Trophoblast cell (in vitro differentiated cells and primary cell): ENCODE measurements around the gene ARHGAP9.

Experiments
- DNase-seq, 2 donors: peaks; one replicate each; pipeline ENCODE4 v3.0.0-alpha.2; 2016
- H2AFZ ChIP-seq: 2 replicates; pipeline ENCODE4 v1.6.1; 2013; ENCODE audit warnings: low read length, moderate library complexity, mild to moderate bottlenecking; ENCODE audit not compliant: insufficient read depth, poor library complexity
- H2AK5ac ChIP-seq: 2 replicates; pipeline ENCODE4 v1.6.1; 2013; ENCODE audit warnings: mild to moderate bottlenecking, low read length
- H2BK120ac ChIP-seq: 2 replicates; pipeline ENCODE4 v1.6.1; 2013; ENCODE audit warnings: low read length, mild to moderate bottlenecking, moderate library complexity; ENCODE audit not compliant: insufficient read depth, poor library complexity
- H2BK12ac ChIP-seq: 2 replicates; pipeline ENCODE4 v1.6.1; 2013; ENCODE audit warnings: mild to moderate bottlenecking, low read length, moderate library complexity
- H2BK5ac ChIP-seq: 2 replicates; pipeline ENCODE4 v1.6.1; 2013; ENCODE audit warnings: low read length, low read depth, moderate library complexity, mild to moderate bottlenecking; ENCODE audit not compliant: poor library complexity
- H3K14ac ChIP-seq: 2 replicates; pipeline ENCODE4 v1.6.1; 2013; ENCODE audit warnings: mild to moderate bottlenecking, low read length
- H3K18ac ChIP-seq: 2 replicates; pipeline ENCODE4 v1.6.1; 2013; ENCODE audit warnings: mild to moderate bottlenecking, low read length
- H3K23ac ChIP-seq: 2 replicates; pipeline ENCODE4 v1.6.1; 2013; ENCODE audit warnings: low read length
- H3K27ac ChIP-seq: 2 replicates; pipeline ENCODE4 v1.5.1; 2013; ENCODE audit warnings: low read depth, mild to moderate bottlenecking, inconsistent platforms, low read length, moderate library complexity
- H3K27me3 ChIP-seq: 2 replicates; pipeline ENCODE4 v1.6.1; 2013; ENCODE audit warnings: inconsistent platforms, mild to moderate bottlenecking, low read length, moderate library complexity; ENCODE audit not compliant: insufficient read depth
- H3K36me3 ChIP-seq, 2 experiments: 1 replicate in 1 of 2; 2 replicates in 1 of 2; pipeline ENCODE4 v1.6.1; 2013; ENCODE audit warnings: low read length in 2 of 2, mild to moderate bottlenecking in 2 of 2, moderate library complexity in 1 of 2; ENCODE audit not compliant: insufficient read depth in 2 of 2, control insufficient read depth in 1 of 2
- H3K4ac ChIP-seq: 2 replicates; pipeline ENCODE4 v1.6.1; 2013; ENCODE audit warnings: low read depth, mild to moderate bottlenecking, low read length, moderate library complexity
- H3K4me1 ChIP-seq, 2 experiments: 1 replicate in 1 of 2; 2 replicates in 1 of 2; pipeline ENCODE4 v1.6.1; 2013; ENCODE audit warnings: low read length in 2 of 2, mild to moderate bottlenecking in 2 of 2, moderate library complexity in 1 of 2; ENCODE audit not compliant: insufficient read depth in 2 of 2, control insufficient read depth in 1 of 2
- H3K4me2 ChIP-seq: 2 replicates; pipeline ENCODE4 v1.6.1; 2013; ENCODE audit warnings: inconsistent platforms, mild to moderate bottlenecking, low read length, moderate library complexity
- H3K4me3 ChIP-seq: 2 replicates; pipeline ENCODE4 v1.5.1; 2013; ENCODE audit warnings: mild to moderate bottlenecking, low read depth, low read length, inconsistent platforms
- H3K79me1 ChIP-seq: one replicate; pipeline ENCODE4 v1.6.1; 2013; ENCODE audit warnings: low read length
- H3K79me2 ChIP-seq: 2 replicates; pipeline ENCODE4 v1.6.1; 2013; ENCODE audit warnings: low read length, mild to moderate bottlenecking; ENCODE audit not compliant: control insufficient read depth, insufficient read depth, poor library complexity
- H3K9ac ChIP-seq: 2 replicates; pipeline ENCODE4 v1.6.1; 2013; ENCODE audit warnings: mild to moderate bottlenecking, low read length
- H3K9me3 ChIP-seq: 2 replicates; pipeline ENCODE4 v1.6.1; 2013; ENCODE audit warnings: low read depth, mild to moderate bottlenecking, control low read depth, inconsistent platforms, low read length; ENCODE audit not compliant: insufficient read depth
- H4K12ac ChIP-seq: 2 replicates; pipeline ENCODE4 v1.6.1; 2013; ENCODE audit warnings: low read depth, mild to moderate bottlenecking, low read length, moderate library complexity
- H4K8ac ChIP-seq: 2 replicates; pipeline ENCODE4 v1.6.1; 2013; ENCODE audit warnings: low read depth, mild to moderate bottlenecking, low read length, moderate library complexity
- H4K91ac ChIP-seq: one replicate; pipeline ENCODE4 v1.6.1; 2013; ENCODE audit warnings: low read depth, mild to moderate bottlenecking, low read length, moderate library complexity
- WGBS: extraction: QIAGEN DNeasy Blood & Tissue Kit; methylation state at CpG from one replicate; pipeline ENCODE4 v1.1.7; 2013; ENCODE audit warnings: missing lambda C conversion rate; ENCODE audit not compliant: insufficient read length, insufficient coverage; ENCODE audit errors: extremely low coverage; 5-methylcytosine and 5-hydroxymethylcytosine counted together

The ARHGAP9 gene

DNA sequence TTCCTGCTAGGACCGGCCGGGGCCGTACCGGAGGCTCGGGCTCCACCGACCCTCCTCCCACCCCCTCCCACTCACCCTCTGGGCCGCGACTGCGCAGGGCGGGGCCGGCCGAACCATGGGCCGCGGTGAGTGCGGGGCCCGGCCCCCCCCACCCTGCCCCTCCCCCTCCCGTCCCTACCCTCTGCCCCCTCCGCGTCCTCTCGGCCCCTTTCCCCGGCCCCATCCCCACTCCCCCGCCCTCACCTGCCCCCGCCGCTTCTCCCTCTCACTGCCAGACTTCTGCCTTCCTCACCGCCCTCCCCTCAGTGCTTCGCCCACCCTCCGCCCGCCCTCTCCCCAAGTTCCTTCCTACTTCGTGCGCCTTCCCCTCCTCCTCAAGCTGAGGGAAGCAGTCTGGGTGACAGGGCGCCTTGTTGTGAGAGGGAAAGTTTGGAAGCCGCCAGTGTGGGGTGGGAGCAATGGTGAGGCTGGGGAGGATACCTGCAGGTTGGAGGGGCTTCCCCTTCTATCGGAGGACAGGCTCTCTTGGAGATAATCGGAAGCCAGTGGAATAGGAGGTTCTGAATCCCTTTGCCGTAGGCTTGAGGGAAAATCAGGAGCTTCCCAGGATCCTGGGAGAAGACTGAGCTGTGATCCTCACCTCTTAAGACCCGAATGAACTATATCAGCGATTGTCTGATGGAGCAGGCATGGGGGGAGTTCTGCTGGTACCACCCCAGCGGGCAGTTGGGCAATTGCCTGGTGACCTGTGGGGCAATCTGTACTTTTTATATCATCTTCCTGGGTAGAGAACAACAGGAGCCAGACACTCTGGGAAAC lies 43.4 kb upstream of the ARHGAP9 start:
- H3K27ac ChIP-seq = peak overlapping the region; percentile 98
- peak overlapping the region; percentile 91 for H4K91ac ChIP-seq
- H3K36me3 ChIP-seq = peaks cover 36 to 45% of the 10 kb centered on the region in 2 experiments
- H4K12ac ChIP-seq = peak overlapping the region; percentile 61
- no peaks in the 10 kb centered on the region for H3K27me3 ChIP-seq
- H2AK5ac ChIP-seq = peak overlapping the region; percentile 19
- no peaks in the 10 kb centered on the region for H3K9me3 ChIP-seq
- H3K18ac ChIP-seq = peak overlapping the region; percentile 67
- peak overlapping the region; percentile 80 for H4K8ac ChIP-seq
- H3K4me2 ChIP-seq = peak overlapping the region; percentile 84
- peak overlapping the region; percentile 68 for H3K14ac ChIP-seq
- peak overlapping the region; percentile 85 for H2BK5ac ChIP-seq
- peak overlapping the region; percentile 85 for H3K4me3 ChIP-seq
- peak in 1 of 2 donors; percentile 32 for DNase-seq
- peak overlapping the region; percentile 12 for H2BK12ac ChIP-seq
- peaks cover 23% of the 10 kb centered on the region for H3K79me2 ChIP-seq
- peaks cover 22 to 30% of the 10 kb centered on the region in 2 experiments for H3K4me1 ChIP-seq
- peak overlapping the region; percentile 69 for H2AFZ ChIP-seq
- peak overlapping the region; percentile 80 for H3K4ac ChIP-seq
- peak overlapping the region; percentile 76 for H2BK120ac ChIP-seq
- peaks cover 33% of the 10 kb centered on the region for H3K79me1 ChIP-seq
- whole genome bisulfite sequencing = no CpG with 5 or more reads among the region's 38 CpGs
- H3K23ac ChIP-seq = no peak overlapping the region
- H3K9ac ChIP-seq = peak overlapping the region; percentile 67

DNA sequence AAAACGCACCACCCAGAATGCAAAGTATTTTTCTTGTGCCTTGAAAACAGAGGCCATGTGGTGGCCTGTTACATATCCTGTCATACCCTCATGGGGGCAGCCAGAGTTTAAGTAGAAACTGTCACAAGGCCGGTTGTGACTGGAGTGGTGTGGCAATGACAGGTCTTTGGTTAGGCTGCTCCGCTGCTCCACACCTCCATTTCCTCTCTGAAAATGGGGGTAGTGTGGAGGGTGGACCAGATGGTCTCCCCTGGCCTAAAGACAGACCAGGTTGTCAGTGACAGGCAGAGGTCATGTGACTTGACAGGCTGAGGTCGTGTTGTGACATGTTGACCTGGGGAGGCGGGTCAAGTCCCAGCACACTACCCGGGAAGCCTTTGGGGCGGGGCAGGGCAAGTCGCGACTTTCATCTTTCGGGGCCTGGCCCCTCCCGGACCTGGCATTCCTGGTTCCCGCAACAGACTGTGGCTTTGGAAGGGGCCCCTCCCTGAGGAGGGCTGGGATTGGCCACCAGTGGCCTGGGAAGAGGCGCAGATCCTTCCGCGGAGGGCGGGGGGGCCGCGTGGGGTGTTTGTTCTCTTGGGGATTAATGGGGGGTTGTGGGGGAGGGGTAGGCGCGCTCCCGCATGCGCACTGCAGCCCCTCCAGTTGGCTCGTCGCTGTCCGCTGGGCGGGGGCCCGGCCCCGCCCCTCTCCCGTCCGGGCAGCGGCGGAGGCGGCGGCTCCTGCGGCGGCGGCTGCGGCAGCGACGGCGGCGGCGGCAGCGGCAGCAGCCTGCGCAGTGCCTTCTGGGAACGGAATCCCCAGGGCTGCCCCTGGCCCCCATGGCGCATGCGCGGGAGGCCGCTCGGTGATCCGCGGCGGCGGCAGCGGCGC lies 42.6 kb upstream of the ARHGAP9 start, which contains the start of gene MBD6:
TSS of gene MBD6 (plus strand) at position 814 of the 876 bp plus-strand sequence. CDS start 1,480 bp downstream, outside the sequence.
- H4K91ac ChIP-seq = peak within 1 kb of the TSS; percentile 91
- H4K8ac ChIP-seq = peak within 1 kb of the TSS; percentile 80
- H3K79me2 ChIP-seq = peaks cover 23% of the 10 kb centered on the region
- H3K4me2 ChIP-seq = peak within 1 kb of the TSS; percentile 84
- H3K79me1 ChIP-seq = peaks cover 33% of the 10 kb centered on the region
- H3K4ac ChIP-seq = peak within 1 kb of the TSS; percentile 80
- peak within 1 kb of the TSS; percentile 60 for H2AK5ac ChIP-seq
- peak within 1 kb of the TSS; percentile 80 for H3K18ac ChIP-seq
- H2BK12ac ChIP-seq = peak within 1 kb of the TSS; percentile 92
- peak within 1 kb of the TSS; percentile 76 for H2BK120ac ChIP-seq
- H3K4me1 ChIP-seq = peaks cover 22 to 30% of the 10 kb centered on the region in 2 experiments
- peak within 1 kb of the TSS; percentile 67 for H3K9ac ChIP-seq
- peak within 1 kb of the TSS; percentile 79 for H4K12ac ChIP-seq
- H3K36me3 ChIP-seq = peaks cover 31 to 41% of the 10 kb centered on the region in 2 experiments
- H2BK5ac ChIP-seq = peak within 1 kb of the TSS; percentile 85
- peak within 1 kb of the TSS; percentile 85 for H3K4me3 ChIP-seq
- H3K27ac ChIP-seq = peak within 1 kb of the TSS; percentile 98
- peak within 1 kb of the TSS; percentile 87 for H3K14ac ChIP-seq
- H3K9me3 ChIP-seq = no peaks in the 10 kb centered on the region
- no peak within 1 kb of the TSS for H3K23ac ChIP-seq
- no peaks in the 10 kb centered on the region for H3K27me3 ChIP-seq
- DNase-seq = peak; percentile 88 to 91
- H2AFZ ChIP-seq = peak within 1 kb of the TSS; percentile 69
- no CpG with 5 or more reads among the region's 57 CpGs for WGBS

DNA sequence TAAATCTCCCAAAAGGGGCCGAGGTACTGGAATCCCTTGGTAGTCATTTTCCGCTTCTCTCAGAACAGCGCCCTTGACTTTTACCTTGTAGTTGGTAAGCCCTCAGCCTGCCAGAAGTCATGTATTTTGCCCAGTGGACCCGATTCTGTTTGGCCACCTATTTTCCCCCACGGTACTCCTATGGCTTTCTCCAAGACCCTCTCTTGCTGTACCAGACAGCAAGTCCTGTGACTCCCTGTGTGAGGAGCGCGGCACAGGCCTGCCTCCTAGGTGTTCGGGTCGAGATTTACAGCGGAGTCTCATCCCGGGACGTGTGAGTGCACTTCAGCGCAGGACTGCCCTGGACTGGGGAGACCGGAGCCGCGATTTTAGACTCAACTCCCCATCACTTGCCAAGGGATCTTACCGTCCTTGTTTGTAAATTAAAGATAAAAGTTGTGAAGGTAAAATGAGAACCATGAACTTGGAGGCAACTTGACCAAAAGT lies 41.9 kb upstream of the ARHGAP9 start:
- DNase-seq = no peak
- Histone ChIP-seq H3K9ac (no peak overlapping the region), H3K79me2 (peaks cover 23% of the 10 kb centered on the region), H3K9me3 (no peaks in the 10 kb centered on the region), H3K23ac (no peak overlapping the region), H2BK5ac (peak overlapping the region; percentile 19), H3K27me3 (no peaks in the 10 kb centered on the region), H4K8ac (peak overlapping the region; percentile 35), H3K18ac (no peak overlapping the region), H2BK120ac (peak overlapping the region; percentile 39), H3K27ac (peak overlapping the region; percentile 98), H2BK12ac (peak overlapping the region; percentile 5), H3K79me1 (peaks cover 33% of the 10 kb centered on the region), H4K12ac (peak overlapping the region; percentile 12), H3K4me3 (no peak overlapping the region), H2AFZ (no peak overlapping the region), H3K4me2 (peak overlapping the region; percentile 84), H3K4ac (no peak overlapping the region), H3K4me1 (peaks cover 22 to 31% of the 10 kb centered on the region in 2 experiments), H2AK5ac (no peak overlapping the region), H3K14ac (peak overlapping the region; percentile 4), H4K91ac (peak overlapping the region; percentile 32), H3K36me3 (peaks cover 31 to 41% of the 10 kb centered on the region in 2 experiments)
- WGBS = no CpG with 5 or more reads among the region's 17 CpGs
